Astrocyte (in vitro differentiated cells and primary cell): ENCODE measurements around the gene NLGN2. TPM values are rescaled to one million over a fixed set of nuclear protein-coding genes. Genes with fewer than 3 reads are reported as not detected.

Source experiments
- DNase-seq: peaks from one replicate; pipeline ENCODE4 v3.0.0-alpha.2; 2010; ENCODE audit warnings: low read depth
- FAIRE-seq: peaks from 2 replicates; lab custom pipeline; 2011; peaks lifted over from hg19 to GRCh38; lab: Jason Lieb, UNC
- H2AFZ ChIP-seq: 2 replicates; pipeline ENCODE4 v1.6.0; 2012; ENCODE audit warnings: low read depth, low read length, inconsistent platforms
- H3K27ac ChIP-seq: 2 replicates; pipeline ENCODE4 v1.5.1; 2011; ENCODE audit warnings: low read depth, low read length, inconsistent platforms
- H3K27me3 ChIP-seq: 2 replicates; pipeline ENCODE4 v1.6.0; 2011; ENCODE audit warnings: low read length, inconsistent platforms; ENCODE audit not compliant: insufficient read depth
- H3K36me3 ChIP-seq: 2 replicates; pipeline ENCODE4 v1.5.1; 2011; ENCODE audit warnings: low read length, inconsistent platforms; ENCODE audit not compliant: insufficient read depth
- H3K4me1 ChIP-seq: 2 replicates; pipeline ENCODE4 v1.5.1; 2011; ENCODE audit warnings: low read length, inconsistent platforms; ENCODE audit not compliant: insufficient read depth
- H3K4me2 ChIP-seq: 2 replicates; pipeline ENCODE4 v1.6.0; 2012; ENCODE audit warnings: low read length, inconsistent platforms
- H3K4me3 ChIP-seq: 2 replicates; pipeline ENCODE4 v1.5.1; 2011; ENCODE audit warnings: low read depth, mild to moderate bottlenecking, low read length, inconsistent platforms; ENCODE audit not compliant: insufficient read depth
- H3K79me2 ChIP-seq: 2 replicates; pipeline ENCODE4 v1.6.0; 2012; ENCODE audit warnings: mild to moderate bottlenecking, low read length, inconsistent platforms; ENCODE audit not compliant: insufficient read depth
- H3K9ac ChIP-seq: 2 replicates; pipeline ENCODE4 v1.6.0; 2012; ENCODE audit warnings: mild to moderate bottlenecking, low read length, inconsistent platforms
- H3K9me3 ChIP-seq: 2 replicates; pipeline ENCODE4 v1.5.1; 2012; ENCODE audit warnings: low read depth, mild to moderate bottlenecking, low read length, inconsistent platforms; ENCODE audit not compliant: insufficient read depth
- H4K20me1 ChIP-seq: 2 replicates; pipeline ENCODE4 v1.6.0; 2012; ENCODE audit warnings: low read length, inconsistent platforms; ENCODE audit not compliant: insufficient read depth
- H3K27ac Mint-ChIP-seq: one replicate; pipeline ENCODE4 v1.8.0; 2021; ENCODE audit warnings: mild to moderate bottlenecking, mixed read lengths; ENCODE audit not compliant: unreplicated experiment
- H3K27me3 Mint-ChIP-seq: one replicate; pipeline ENCODE4 v1.8.0; 2021; ENCODE audit warnings: low read depth, mixed read lengths; ENCODE audit not compliant: unreplicated experiment
- H3K36me3 Mint-ChIP-seq: one replicate; pipeline ENCODE4 v1.8.0; 2021; ENCODE audit warnings: low read depth, mixed read lengths; ENCODE audit not compliant: unreplicated experiment
- H3K4me1 Mint-ChIP-seq: one replicate; pipeline ENCODE4 v1.8.0; 2021; ENCODE audit warnings: low read depth, mixed read lengths; ENCODE audit not compliant: unreplicated experiment
- H3K4me3 Mint-ChIP-seq: one replicate; pipeline ENCODE4 v1.8.0; 2021; ENCODE audit warnings: mild to moderate bottlenecking, moderate library complexity, mixed read lengths; ENCODE audit not compliant: unreplicated experiment
- H3K9me3 Mint-ChIP-seq: one replicate; pipeline ENCODE4 v1.8.0; 2021; ENCODE audit warnings: mild to moderate bottlenecking, mixed read lengths; ENCODE audit not compliant: unreplicated experiment
- CTCF ChIP-seq: IDR thresholded peaks from 2 replicates; pipeline ENCODE4 v1.5.1; 2011; ENCODE audit warnings: low read depth, mild to moderate bottlenecking, inconsistent platforms, low read length, moderate library complexity; ENCODE audit not compliant: insufficient read depth
- EZH2 ChIP-seq: IDR thresholded peaks from 2 replicates; pipeline ENCODE4 v1.6.1; 2012; ENCODE audit warnings: mild to moderate bottlenecking, low read length, inconsistent platforms; ENCODE audit not compliant: insufficient read depth
- total RNA-seq: library from RNA; stranded (reverse); gene quantifications from 2 replicates; pipeline ENCODE4 v1.2.1, GENCODE V29; 2021

The NLGN2 gene
- total RNA-seq, 1 donor from 2014 or later = 77.3 TPM

GRCh38 chr17:7409716-7410115 is 2.1 kb downstream of the NLGN2 start:
- Histone ChIP-seq H3K27me3 (no peaks in the 10 kb centered on the region), H4K20me1 (peaks cover 20% of the 10 kb centered on the region), H3K9ac (no peak overlapping the region), H3K9me3 (no peaks in the 10 kb centered on the region), H3K4me3 (no peak overlapping the region), H3K4me2 (no peak overlapping the region), H3K27ac (no peak overlapping the region), H3K4me1 (peaks cover 14% of the 10 kb centered on the region), H3K36me3 (peaks cover 3% of the 10 kb centered on the region), H2AFZ (no peak overlapping the region), H3K79me2 (peaks cover 16% of the 10 kb centered on the region)
- Mint-ChIP-seq H3K36me3 (peaks cover 28% of the 10 kb centered on the region), H3K27me3 (no peaks in the 10 kb centered on the region), H3K4me3 (peak overlapping the region; percentile 36), H3K9me3 (no peaks in the 10 kb centered on the region), H3K27ac (no peak overlapping the region), H3K4me1 (peaks cover 11% of the 10 kb centered on the region)
- TF ChIP-seq EZH2 = no peak
- TF ChIP-seq CTCF = no peak
- no peak for DNase-seq
- no peak for FAIRE-seq

- Mint-ChIP-seq H3K9me3 (no peaks in the 10 kb centered on the region), H3K4me1 (peaks cover 10% of the 10 kb centered on the region), H3K36me3 (peaks cover 35% of the 10 kb centered on the region), H3K4me3 (no peak overlapping the region), H3K27ac (peak overlapping the region; percentile 55), H3K27me3 (no peaks in the 10 kb centered on the region)
- H2AFZ ChIP-seq = no peak overlapping the region
- H3K4me3 ChIP-seq = no peak overlapping the region
- no peak overlapping the region for H3K9ac ChIP-seq
- H4K20me1 ChIP-seq = peaks cover 17% of the 10 kb centered on the region
- H3K9me3 ChIP-seq = no peaks in the 10 kb centered on the region
- no peaks in the 10 kb centered on the region for H3K27me3 ChIP-seq
- peaks cover 14% of the 10 kb centered on the region for H3K4me1 ChIP-seq
- H3K36me3 ChIP-seq = peaks cover 3% of the 10 kb centered on the region
- H3K79me2 ChIP-seq = peaks cover 8% of the 10 kb centered on the region
- TF ChIP-seq CTCF (no peak), EZH2 (no peak)
- no peak overlapping the region for H3K27ac ChIP-seq
- DNase-seq = no peak
- no peak overlapping the region for H3K4me2 ChIP-seq
- no peak for FAIRE-seq
These were observed 3.2 kb downstream of the NLGN2 start for GRCh38 chr17:7410634-7411426.

GRCh38 chr17:7411427-7411750 is 3.7 kb downstream of the NLGN2 start:
- H3K4me2 ChIP-seq = no peak overlapping the region
- Mint-ChIP-seq H3K4me3 (no peak overlapping the region), H3K36me3 (peaks cover 39% of the 10 kb centered on the region), H3K27me3 (no peaks in the 10 kb centered on the region), H3K4me1 (peaks cover 8% of the 10 kb centered on the region), H3K9me3 (no peaks in the 10 kb centered on the region), H3K27ac (no peak overlapping the region)
- H3K79me2 ChIP-seq = peaks cover 5% of the 10 kb centered on the region
- peaks cover 15% of the 10 kb centered on the region for H4K20me1 ChIP-seq
- H3K4me3 ChIP-seq = no peak overlapping the region
- H3K4me1 ChIP-seq = peaks cover 8% of the 10 kb centered on the region
- peaks cover 3% of the 10 kb centered on the region for H3K36me3 ChIP-seq
- H3K9ac ChIP-seq = no peak overlapping the region
- H2AFZ ChIP-seq = no peak overlapping the region
- DNase-seq = no peak
- no peaks in the 10 kb centered on the region for H3K9me3 ChIP-seq
- TF ChIP-seq EZH2 = no peak
- no peak for TF ChIP-seq CTCF
- FAIRE-seq = no peak
- H3K27ac ChIP-seq = no peak overlapping the region
- H3K27me3 ChIP-seq = no peaks in the 10 kb centered on the region
